Measurements from ENCODE around the gene CRYBB3.

DNA sequence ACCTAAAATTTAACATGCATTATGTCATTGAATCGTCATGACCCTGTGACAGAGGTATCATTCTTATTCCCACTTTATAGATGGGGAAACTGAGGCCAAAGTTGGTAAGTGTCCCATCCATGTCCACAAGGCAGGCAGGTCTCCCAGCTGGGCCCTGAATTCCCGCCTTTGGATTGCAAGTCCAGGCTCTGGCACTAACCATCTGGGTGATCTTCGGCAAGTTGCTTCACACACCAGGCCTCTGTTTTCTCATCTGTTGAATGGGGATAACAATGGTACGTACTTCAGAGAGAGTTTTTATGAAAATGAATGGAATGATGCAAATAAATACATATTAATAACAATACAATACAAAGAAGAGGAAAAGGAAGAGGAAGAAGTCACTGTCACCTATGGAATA, 3.4 kb downstream of the CRYBB3 start:
- TF ChIP-seq, protein P1, sequence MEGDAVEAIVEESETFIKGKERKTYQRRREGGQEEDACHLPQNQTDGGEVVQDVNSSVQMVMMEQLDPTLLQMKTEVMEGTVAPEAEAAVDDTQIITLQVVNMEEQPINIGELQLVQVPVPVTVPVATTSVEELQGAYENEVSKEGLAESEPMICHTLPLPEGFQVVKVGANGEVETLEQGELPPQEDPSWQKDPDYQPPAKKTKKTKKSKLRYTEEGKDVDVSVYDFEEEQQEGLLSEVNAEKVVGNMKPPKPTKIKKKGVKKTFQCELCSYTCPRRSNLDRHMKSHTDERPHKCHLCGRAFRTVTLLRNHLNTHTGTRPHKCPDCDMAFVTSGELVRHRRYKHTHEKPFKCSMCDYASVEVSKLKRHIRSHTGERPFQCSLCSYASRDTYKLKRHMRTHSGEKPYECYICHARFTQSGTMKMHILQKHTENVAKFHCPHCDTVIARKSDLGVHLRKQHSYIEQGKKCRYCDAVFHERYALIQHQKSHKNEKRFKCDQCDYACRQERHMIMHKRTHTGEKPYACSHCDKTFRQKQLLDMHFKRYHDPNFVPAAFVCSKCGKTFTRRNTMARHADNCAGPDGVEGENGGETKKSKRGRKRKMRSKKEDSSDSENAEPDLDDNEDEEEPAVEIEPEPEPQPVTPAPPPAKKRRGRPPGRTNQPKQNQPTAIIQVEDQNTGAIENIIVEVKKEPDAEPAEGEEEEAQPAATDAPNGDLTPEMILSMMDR (IDR thresholded peaks at IDR 0.05; ENCODE audit: low read depth, low read length), result no peak
- no peak for TF ChIP-seq EZH2phosphoT487 (IDR thresholded peaks at IDR 0.05; ENCODE audit: low read depth)

All from OCI-LY3 (cell line).